Central memory CD8-positive, alpha-beta T cell (primary cell): Measurements from ENCODE around the gene RTBDN.
"Not testable (repeated sequence)": the region's sequence is repeated elsewhere in the genome, so short reads cannot be mapped to it uniquely, and the experiment has no call there.

ENCODE experiments used
- ATAC-seq: fragments of 150-1000 bp; cut with Tn5 transposase; replicated peaks from 2 replicates; pipeline ENCODE4 v1.10.0; 2022; ENCODE audit warnings: mild to moderate bottlenecking, moderate FRiP score, moderate number of reproducible peaks; ENCODE audit not compliant: poor library complexity, severe bottlenecking; ENCODE audit errors: extremely low read depth
- DNase-seq, 2 donors: peaks; one replicate each; pipeline ENCODE4 v3.0.0; 2021; ENCODE audit warnings: low spot score in 2 of 2
- H3K27ac Mint-ChIP-seq: one replicate; pipeline ENCODE4 v1.8.0; 2022; ENCODE audit warnings: low read depth, mild to moderate bottlenecking, moderate library complexity, mixed read lengths
- H3K27me3 Mint-ChIP-seq: one replicate; pipeline ENCODE4 v1.8.0; 2022; ENCODE audit warnings: mixed read lengths
- H3K36me3 Mint-ChIP-seq: one replicate; pipeline ENCODE4 v1.8.0; 2022; ENCODE audit warnings: mild to moderate bottlenecking, moderate library complexity, mixed read lengths; ENCODE audit not compliant: insufficient read depth
- H3K4me1 Mint-ChIP-seq: one replicate; pipeline ENCODE4 v1.8.0; 2022; ENCODE audit warnings: mixed read lengths
- H3K4me3 Mint-ChIP-seq: one replicate; pipeline ENCODE4 v1.8.0; 2022; ENCODE audit warnings: mild to moderate bottlenecking, moderate library complexity, mixed read lengths
- H3K9me3 Mint-ChIP-seq: one replicate; pipeline ENCODE4 v1.8.0; 2022; ENCODE audit warnings: mixed read lengths

The RTBDN gene

DNA sequence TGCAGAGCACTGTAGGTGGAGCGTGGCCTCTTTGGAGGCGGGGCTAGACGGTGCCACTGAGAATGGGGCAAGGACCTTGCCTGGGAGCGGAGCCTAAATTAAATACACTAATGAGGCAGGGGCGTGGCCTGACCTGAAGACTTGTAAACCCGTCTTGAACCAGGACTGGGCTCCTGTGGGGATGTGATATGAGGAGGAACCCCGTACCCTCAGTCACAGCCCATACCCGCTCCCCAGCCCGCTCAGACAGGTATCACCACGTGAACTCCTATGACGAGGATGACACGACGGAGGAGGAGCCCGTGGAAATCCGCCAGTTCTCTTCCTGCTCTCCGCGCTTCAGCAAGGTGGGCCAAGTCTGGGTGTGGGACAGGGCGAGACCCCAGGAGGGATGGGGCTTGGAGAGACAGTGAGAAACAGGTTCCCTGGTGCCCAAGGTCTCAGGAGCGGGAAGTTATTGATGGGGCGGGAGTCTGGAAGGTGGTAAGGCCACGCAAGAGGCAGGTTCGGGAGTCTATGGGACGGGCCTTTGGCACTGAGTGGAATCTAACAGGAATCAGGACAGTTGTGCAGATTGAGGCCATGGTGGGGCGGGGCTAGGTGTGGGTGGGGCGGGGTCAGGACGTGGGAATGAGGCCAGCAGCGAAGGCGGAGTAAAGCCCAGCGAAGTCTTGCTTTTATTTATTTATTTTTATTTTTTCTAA is 32.2 kb upstream of the RTBDN start:
- Mint-ChIP-seq H3K4me3 (peak overlapping the region; percentile 62), H3K27ac (no peak overlapping the region), H3K36me3 (no peaks in the 10 kb centered on the region), H3K27me3 (peaks cover 20% of the 10 kb centered on the region), H3K4me1 (peaks cover 10% of the 10 kb centered on the region), H3K9me3 (no peaks in the 10 kb centered on the region)
- no peak for ATAC-seq
- DNase-seq, result no peak

DNA sequence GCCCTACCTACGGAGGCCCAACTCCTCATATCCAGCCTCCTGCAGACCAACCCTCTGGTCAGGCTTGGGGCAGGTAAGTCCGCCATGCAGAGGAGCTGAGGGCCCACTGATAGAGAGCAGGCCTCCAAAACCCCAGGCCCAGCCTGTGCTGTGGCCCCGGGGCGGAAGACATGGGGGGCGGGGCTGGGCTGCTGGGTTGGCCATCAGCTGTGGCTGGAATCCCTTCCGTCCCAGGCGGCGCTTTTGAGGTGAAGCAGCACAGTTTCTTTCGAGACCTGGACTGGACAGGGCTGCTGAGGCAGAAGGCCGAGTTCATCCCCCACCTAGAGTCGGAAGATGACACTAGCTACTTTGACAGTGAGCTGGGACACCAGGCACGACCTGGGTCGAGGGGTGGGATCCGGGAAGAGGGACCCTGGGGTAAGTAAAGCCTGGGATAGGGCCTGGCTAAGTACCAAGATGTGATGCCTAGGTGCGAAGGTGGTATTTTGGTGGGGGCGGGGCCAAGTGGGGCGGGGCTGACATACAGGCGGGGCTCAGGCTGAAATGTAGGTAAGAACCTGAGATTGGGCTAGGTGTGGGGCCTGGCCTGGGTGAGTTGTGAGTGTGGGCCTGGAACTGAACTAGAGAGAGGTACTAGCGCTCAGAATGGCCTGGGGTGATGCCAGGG is 31.5 kb upstream of the RTBDN start:
- H3K27ac Mint-ChIP-seq, result no peak overlapping the region
- H3K9me3 Mint-ChIP-seq, result no peaks in the 10 kb centered on the region
- ATAC-seq, result no peak
- H3K4me3 Mint-ChIP-seq, result peak overlapping the region; percentile 62
- H3K36me3 Mint-ChIP-seq, result no peaks in the 10 kb centered on the region
- H3K27me3 Mint-ChIP-seq, result peaks cover 20% of the 10 kb centered on the region
- H3K4me1 Mint-ChIP-seq, result peaks cover 10% of the 10 kb centered on the region
- no peak for DNase-seq

DNA sequence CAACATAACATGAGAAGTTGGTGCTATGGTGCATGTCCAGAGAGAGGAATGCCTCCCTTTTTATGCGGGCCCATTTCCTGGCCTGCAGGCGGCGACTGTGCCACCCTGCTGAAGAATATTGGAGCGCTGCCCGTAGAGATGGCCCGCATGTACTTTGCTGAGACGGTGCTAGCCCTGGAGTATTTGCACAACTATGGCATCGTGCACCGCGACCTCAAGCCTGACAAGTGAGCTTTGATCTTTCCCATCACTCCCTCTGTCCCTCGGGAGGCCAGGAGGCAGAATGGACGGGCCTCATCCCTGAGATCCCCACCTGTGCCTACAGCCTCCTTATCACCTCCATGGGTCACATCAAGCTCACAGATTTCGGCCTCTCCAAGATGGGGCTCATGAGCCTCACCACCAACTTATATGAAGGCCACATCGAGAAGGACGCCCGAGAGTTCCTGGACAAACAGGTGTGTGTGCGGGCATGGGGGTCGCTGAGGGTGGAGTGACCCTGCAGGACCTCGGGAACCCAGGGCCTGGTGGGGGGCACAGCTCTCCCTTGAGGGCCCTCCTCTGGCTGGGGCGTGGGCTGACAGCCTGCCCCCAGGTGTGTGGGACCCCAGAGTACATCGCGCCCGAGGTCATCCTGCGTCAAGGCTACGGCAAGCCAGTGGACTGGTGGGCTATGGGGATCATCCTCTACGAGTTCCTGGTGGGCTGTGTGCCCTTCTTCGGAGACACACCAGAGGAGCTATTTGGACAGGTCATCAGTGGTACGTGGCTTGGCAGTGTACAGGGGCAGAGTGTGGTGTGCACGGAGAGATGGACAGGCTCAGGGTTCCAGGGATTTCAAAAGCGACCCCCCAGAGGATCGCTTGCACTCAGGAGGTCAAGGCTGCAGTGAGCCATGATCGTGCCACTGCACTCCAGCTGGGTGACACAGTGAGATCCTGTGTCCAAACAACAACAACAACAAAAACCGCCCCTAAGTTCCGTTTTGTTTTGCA is 30.6 kb upstream of the RTBDN start:
- DNase-seq, result no peak
- H3K4me1 Mint-ChIP-seq, result peaks cover 10% of the 10 kb centered on the region
- H3K4me3 Mint-ChIP-seq, result no peak overlapping the region
- no peak for ATAC-seq
- no peaks in the 10 kb centered on the region for H3K36me3 Mint-ChIP-seq
- no peaks in the 10 kb centered on the region for H3K9me3 Mint-ChIP-seq
- H3K27me3 Mint-ChIP-seq, result peaks cover 20% of the 10 kb centered on the region
- no peak overlapping the region for H3K27ac Mint-ChIP-seq

DNA sequence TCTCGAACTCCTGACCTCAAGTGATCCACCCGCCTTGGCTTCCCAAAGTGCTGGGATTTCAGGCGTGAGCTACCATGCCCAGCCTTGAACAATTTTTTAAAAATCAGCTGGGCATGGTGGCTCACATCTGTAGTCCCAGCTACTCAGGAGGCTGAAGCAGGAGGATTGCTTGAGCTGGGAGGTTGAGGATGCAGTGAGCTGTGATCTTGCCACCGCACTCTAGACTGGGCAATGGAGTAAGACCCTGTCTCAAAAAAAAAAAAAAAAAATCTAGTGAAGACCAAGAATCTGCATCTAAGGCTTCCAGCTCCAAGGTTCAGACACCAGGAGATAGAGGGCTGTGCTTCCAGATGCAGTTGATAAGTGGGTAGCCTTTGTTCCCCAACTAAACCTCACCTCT is 29.8 kb upstream of the RTBDN start:
- no peak overlapping the region for H3K27ac Mint-ChIP-seq

DNA sequence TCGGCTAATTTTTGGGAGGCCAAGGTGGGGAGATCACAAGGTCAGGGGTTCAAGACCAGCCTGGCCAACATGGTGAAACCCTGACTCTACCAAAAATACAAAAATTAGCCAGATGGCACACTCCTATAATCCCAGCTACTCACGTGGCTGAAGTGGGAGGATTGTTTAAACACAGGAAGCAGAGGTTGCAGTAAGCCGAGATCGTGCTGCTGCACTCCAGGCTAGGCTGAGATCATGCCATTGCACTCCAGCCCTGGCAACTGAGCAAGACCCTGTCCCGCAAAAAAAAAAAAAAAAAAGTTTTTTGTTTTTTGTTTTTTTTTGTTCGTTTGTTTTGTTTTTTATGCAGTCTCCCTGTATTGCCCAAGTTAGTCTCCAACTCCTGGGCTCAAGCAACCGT is 25.2 kb upstream of the RTBDN start:
- Mint-ChIP-seq H3K4me1 (no peaks in the 10 kb centered on the region), H3K4me3 (no peak overlapping the region), H3K36me3 (no peaks in the 10 kb centered on the region), H3K27ac (no peak overlapping the region), H3K9me3 (no peaks in the 10 kb centered on the region), H3K27me3 (no peaks in the 10 kb centered on the region)
- DNase-seq, result no peak
- ATAC-seq, result no peak

More for the DNA sequence above, 29.8 kb upstream of the RTBDN start:
- Mint-ChIP-seq H3K4me1 (peaks cover 10% of the 10 kb centered on the region), H3K36me3 (no peaks in the 10 kb centered on the region), H3K4me3 (no peak overlapping the region), H3K27me3 (peaks cover 20% of the 10 kb centered on the region), H3K9me3 (no peaks in the 10 kb centered on the region)
- DNase-seq (no peak), ATAC-seq (no peak)

DNA sequence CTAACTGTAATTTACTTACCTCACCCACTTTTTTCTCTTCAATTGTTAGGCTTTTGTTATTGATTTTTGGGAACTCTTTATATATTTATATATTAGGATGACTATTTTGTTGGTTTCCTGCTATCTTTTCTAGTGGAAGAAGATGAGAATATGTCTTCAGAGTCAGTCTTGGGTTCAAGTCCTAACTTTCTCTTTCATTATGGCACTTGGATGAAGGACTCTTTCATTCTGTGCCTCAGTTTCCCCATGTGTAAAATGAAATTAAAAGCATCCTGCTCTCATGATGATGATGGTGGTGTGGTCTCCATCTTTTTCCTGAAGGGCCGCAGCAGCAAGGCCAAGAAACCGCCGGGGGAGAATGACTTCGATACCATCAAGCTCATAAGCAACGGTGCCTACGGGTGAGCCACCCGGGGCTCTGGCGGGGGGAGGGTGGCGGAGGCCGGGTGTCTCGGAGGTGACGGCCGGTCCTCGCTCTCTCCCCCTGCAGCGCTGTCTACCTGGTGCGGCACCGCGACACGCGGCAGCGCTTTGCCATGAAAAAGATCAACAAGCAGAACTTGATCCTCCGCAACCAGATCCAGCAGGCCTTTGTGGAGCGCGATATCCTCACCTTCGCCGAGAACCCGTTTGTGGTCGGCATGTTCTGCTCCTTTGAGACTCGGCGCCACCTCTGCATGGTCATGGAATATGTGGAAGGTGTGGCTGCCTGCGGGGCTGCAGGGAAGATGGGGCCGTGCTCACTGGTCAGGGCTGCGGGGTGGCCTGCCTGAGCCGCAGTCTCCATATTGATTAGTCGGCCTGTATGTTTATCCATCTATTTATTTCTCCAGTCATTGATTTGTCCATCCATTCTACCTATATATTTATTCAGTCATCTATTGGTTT is 23.9 kb upstream of the RTBDN start:
- Mint-ChIP-seq H3K4me3 (no peak overlapping the region), H3K4me1 (no peaks in the 10 kb centered on the region), H3K9me3 (no peaks in the 10 kb centered on the region), H3K27me3 (no peaks in the 10 kb centered on the region), H3K27ac (no peak overlapping the region), H3K36me3 (no peaks in the 10 kb centered on the region)
- DNase-seq (no peak), ATAC-seq (no peak)

DNA sequence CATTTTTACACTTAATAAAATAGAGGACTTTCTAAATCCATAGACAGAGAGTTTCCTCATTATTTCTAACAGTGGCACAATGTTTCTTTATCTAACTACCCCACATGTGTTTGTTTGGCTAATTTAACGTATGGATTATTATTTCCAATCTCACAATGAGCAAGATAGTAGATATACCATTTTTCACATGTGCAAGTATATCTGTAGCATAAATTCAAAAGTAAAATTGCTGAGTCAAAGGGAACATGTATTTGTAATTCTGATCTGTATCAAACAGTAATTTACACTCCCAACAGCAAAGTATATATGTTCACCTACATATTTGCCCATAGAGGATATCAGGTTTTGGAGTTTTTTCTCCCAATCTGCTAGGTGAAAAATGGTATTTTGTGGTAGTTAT is 22.3 kb upstream of the RTBDN start:
- Mint-ChIP-seq H3K36me3 (no peaks in the 10 kb centered on the region), H3K27me3 (no peaks in the 10 kb centered on the region), H3K4me3 (no peak overlapping the region), H3K27ac (no peak overlapping the region), H3K4me1 (no peaks in the 10 kb centered on the region), H3K9me3 (no peaks in the 10 kb centered on the region)
- no peak for DNase-seq
- no peak for ATAC-seq

DNA sequence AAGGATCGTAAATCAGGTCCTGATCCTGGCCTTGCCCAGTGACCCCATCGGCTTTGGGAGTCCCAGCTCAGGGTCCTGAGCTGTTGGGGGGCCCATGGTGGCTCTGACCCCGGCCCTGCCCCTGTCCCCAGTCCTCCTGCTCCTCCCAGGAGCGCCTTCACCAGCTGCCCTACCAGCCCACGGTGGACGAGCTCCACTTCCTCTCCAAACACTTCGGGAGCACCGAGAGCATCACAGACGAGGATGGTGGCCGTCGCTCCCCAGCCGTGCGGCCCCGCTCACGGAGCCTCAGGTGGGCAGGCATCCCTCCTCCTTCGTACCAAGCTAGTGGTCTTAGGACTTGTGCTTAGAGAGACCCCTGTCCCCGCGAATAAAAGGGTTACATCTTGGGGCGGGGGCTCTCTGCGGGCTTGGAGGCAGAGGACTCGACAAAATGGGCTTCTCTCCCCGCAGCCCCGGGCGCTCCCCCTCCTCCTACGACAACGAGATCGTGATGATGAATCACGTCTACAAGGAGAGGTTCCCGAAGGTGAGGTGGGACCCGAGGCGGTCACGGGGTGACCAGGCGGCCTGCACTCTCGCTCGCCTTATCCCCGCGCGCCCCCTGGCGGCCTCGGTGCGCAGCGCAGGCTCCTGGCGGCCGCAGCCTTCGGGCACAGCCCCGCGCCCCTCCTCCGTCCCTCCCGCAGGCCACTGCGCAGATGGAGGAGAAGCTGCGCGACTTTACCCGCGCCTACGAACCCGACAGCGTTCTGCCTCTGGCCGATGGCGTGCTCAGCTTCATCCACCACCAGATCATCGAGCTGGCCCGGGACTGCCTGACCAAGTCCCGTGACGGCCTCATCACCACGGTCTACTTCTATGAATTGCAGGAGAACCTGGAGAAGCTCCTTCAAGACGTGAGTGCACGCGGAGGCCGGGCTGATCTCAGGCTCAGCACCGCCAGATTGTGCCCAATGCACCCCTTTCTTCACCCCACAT is 13.1 kb upstream of the RTBDN start:
- Mint-ChIP-seq H3K4me3 (no peak overlapping the region), H3K9me3 (no peaks in the 10 kb centered on the region), H3K27me3 (peaks cover 30% of the 10 kb centered on the region), H3K36me3 (no peaks in the 10 kb centered on the region), H3K27ac (peak overlapping the region; percentile 39), H3K4me1 (peaks cover 8% of the 10 kb centered on the region)
- DNase-seq (peak; percentile 65 to 88), ATAC-seq (peak; percentile 75)

DNA sequence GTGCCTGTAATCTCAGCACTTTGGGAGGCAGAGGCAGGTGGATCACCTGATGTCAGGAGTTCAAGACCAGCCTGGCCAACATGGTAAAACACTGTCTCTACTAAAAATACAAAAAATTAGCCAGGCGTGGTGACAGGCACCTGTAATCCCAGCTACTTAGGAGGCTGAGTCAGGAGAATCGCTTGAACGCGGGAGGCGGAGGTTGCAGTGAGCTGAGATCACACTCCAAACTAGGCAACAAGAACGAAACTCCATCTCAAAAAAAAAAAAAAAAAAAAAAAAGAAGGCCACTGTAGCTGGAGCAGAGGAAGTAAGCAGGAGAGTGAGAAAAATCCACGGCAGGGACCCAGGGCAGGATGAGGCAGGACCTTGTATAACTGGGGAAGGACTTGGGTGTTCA is 12.2 kb upstream of the RTBDN start:
- not testable (repeated sequence) for ATAC-seq, H3K4me3 Mint-ChIP-seq, DNase-seq, H3K36me3 Mint-ChIP-seq, H3K4me1 Mint-ChIP-seq, H3K9me3 Mint-ChIP-seq, H3K27ac Mint-ChIP-seq
- H3K27me3 Mint-ChIP-seq, result peaks cover 38% of the 10 kb centered on the region

DNA sequence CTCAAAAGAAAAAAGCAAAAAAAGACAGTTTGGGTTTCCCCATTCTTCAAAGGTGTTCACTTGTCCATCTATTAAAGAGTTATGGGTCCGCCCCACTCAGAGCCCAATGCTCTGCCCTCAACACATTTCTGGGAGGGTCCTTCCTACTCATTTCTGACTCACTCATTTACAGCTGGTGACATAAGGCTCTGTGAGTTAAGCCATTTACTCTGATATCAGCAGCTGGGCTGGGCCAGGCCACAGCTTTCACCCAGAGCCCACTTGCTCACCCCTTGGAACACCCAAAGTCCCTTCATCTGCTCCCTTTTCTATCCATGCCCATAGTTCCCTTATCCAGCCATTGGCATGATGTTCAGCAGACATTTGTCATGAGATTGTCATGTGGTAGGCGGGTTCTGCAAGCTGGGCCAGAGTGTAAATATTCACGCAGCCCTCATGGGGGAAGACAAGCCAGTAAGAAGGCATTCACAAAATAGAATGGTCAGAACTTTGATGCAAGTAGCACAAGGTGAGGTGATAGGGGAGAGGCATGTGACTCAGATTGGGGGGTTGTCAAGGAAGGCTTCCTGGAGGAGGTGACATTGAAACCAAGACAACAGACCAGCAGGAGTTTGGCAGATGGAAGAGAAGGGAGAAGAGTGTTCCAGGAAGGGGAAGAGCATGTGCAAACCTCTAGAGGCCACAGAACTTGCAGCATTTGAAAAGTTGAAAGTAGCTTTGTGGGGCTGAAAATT is 9.8 kb upstream of the RTBDN start:
- H3K27me3 Mint-ChIP-seq, result peaks cover 63% of the 10 kb centered on the region
- H3K9me3 Mint-ChIP-seq, result no peaks in the 10 kb centered on the region
- ATAC-seq, result no peak
- peaks cover 5% of the 10 kb centered on the region for H3K36me3 Mint-ChIP-seq
- peaks cover 12% of the 10 kb centered on the region for H3K4me1 Mint-ChIP-seq
- H3K4me3 Mint-ChIP-seq, result no peak overlapping the region
- H3K27ac Mint-ChIP-seq, result no peak overlapping the region
- DNase-seq, result no peak

DNA sequence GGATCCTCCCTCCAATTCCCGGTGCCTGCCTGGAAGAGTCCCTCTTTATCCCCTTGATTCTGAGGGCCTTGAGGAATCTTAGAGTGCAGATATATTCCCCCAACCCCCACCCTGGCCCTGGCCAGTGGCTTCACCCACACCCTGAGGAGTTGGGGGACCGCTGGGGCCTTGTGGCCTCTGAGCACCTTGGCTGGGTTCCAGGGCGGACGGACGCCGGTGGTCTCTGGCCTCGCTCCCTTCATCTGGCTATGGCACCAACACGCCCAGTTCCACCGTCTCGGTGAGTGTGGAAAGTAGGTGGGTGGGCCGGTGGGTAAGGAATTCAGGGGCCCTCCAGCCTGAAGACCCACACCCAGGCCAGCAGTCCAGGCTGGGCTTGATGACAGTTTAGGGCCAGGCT is 8.9 kb upstream of the RTBDN start:
- Mint-ChIP-seq H3K27ac (no peak overlapping the region), H3K27me3 (peaks cover 68% of the 10 kb centered on the region), H3K4me1 (peaks cover 16% of the 10 kb centered on the region), H3K36me3 (peaks cover 6% of the 10 kb centered on the region), H3K9me3 (no peaks in the 10 kb centered on the region), H3K4me3 (no peak overlapping the region)
- no peak for ATAC-seq
- DNase-seq, result no peak
